NCI-H2196 treated with DMSO at 0.1 percent for 48 hours (cell line): ENCODE data around the gene DTHD1.

ENCODE experiments used
- DNase-seq: peaks from one replicate; lab custom pipeline; 2025; ENCODE audit not compliant: unreplicated experiment; lab: John Stamatoyannopoulos, UW

DTHD1 gene

GRCh38 chr4:36312511-36312910, 31.1 kb downstream of the DTHD1 start:
- no peak for DNase-seq

- DNase-seq: no peak
Measured at GRCh38 chr4:36313301-36313700, 31.9 kb downstream of the DTHD1 start.

GRCh38 chr4:36313703-36314102, 32.3 kb downstream of the DTHD1 start:
- DNase-seq: no peak

- DNase-seq: no peak
Measured at GRCh38 chr4:36316607-36317006, 35.2 kb downstream of the DTHD1 start.

GRCh38 chr4:36317721-36318120, 36.3 kb downstream of the DTHD1 start:
- DNase-seq: no peak

- no peak for DNase-seq
Measured at GRCh38 chr4:36320117-36320896, 38.9 kb downstream of the DTHD1 start.

GRCh38 chr4:36321176-36321575, 39.8 kb downstream of the DTHD1 start:
- no peak for DNase-seq

GRCh38 chr4:36322921-36323354, 41.5 kb downstream of the DTHD1 start:
- DNase-seq: no peak

GRCh38 chr4:36323816-36324419, 42.5 kb downstream of the DTHD1 start:
- DNase-seq: no peak

GRCh38 chr4:36324808-36325207, 43.4 kb downstream of the DTHD1 start:
- no peak for DNase-seq

- DNase-seq: no peak
Measured at GRCh38 chr4:36325499-36325898, 44.1 kb downstream of the DTHD1 start.

- DNase-seq: no peak
Measured at GRCh38 chr4:36325926-36326325, 44.5 kb downstream of the DTHD1 start.

- DNase-seq: no peak
Measured at GRCh38 chr4:36326476-36327029, 45.1 kb downstream of the DTHD1 start.

GRCh38 chr4:36327400-36327799, 46.0 kb downstream of the DTHD1 start:
- DNase-seq: no peak

GRCh38 chr4:36328130-36328529, 46.7 kb downstream of the DTHD1 start:
- no peak for DNase-seq

GRCh38 chr4:36329228-36329627, 47.8 kb downstream of the DTHD1 start:
- DNase-seq: no peak

- no peak for DNase-seq
Measured at GRCh38 chr4:36330796-36331195, 49.4 kb downstream of the DTHD1 start.

- no peak for DNase-seq
Measured at GRCh38 chr4:36332023-36332781, 50.8 kb downstream of the DTHD1 start.

GRCh38 chr4:36332782-36333131, 51.3 kb downstream of the DTHD1 start:
- no peak for DNase-seq

- no peak for DNase-seq
Measured at GRCh38 chr4:36333303-36333877, 52.0 kb downstream of the DTHD1 start.

GRCh38 chr4:36337665-36338185, 56.3 kb downstream of the DTHD1 start:
- no peak for DNase-seq
